SK-N-SH treated with all-trans-retinoic acid at 6 μM for 48 hours (cell line): ENCODE results near the gene B3GNT7.

Source experiments
- ATAC-seq: fragments of 200-7000 bp; cut with Tn5 transposase; 3 replicates; pipeline ENCODE4 v1.9.1; 2020; ENCODE audit warnings: mild to moderate bottlenecking, moderate library complexity
- ARNTL ChIP-seq: fragments of 450-650 bp; formaldehyde crosslinking; IDR thresholded peaks from 2 replicates; pipeline ENCODE4 v1.5.0; 2020; ENCODE audit warnings: low read depth, mild to moderate bottlenecking, moderate library complexity, borderline replicate concordance
- BACH2 ChIP-seq: fragments of 250-450 bp; sonication (Bioruptor Pico); IDR thresholded peaks from 2 replicates; pipeline ENCODE4 v1.9.0; 2021; ENCODE audit warnings: mild to moderate bottlenecking, borderline replicate concordance
- CSDC2 ChIP-seq: fragments of 250-450 bp; sonication (Bioruptor Pico); IDR thresholded peaks from 2 replicates; pipeline ENCODE4 v1.5.0; 2020; ENCODE audit warnings: mild to moderate bottlenecking, moderate library complexity
- GLIS3 ChIP-seq: fragments of 250-450 bp; sonication (Bioruptor Pico); IDR thresholded peaks from 2 replicates; pipeline ENCODE4 v1.5.0; 2020; ENCODE audit warnings: mild to moderate bottlenecking, moderate library complexity
- ISL1 ChIP-seq: fragments of 250-450 bp; sonication (Bioruptor Pico); IDR thresholded peaks from 2 replicates; pipeline ENCODE4 v2.1.2; 2022; ENCODE audit warnings: mild to moderate bottlenecking, moderate library complexity
- OSR1 ChIP-seq: fragments of 250-450 bp; sonication (Bioruptor Pico); IDR thresholded peaks from 2 replicates; pipeline ENCODE4 v1.8.0; 2022; ENCODE audit warnings: moderate library complexity, mild to moderate bottlenecking, inconsistent platforms
- POU6F1 ChIP-seq: fragments of 250-450 bp; sonication (Bioruptor Pico); IDR thresholded peaks from 2 replicates; pipeline ENCODE4 v1.8.0; 2021; ENCODE audit warnings: low read depth, mild to moderate bottlenecking, moderate library complexity, borderline replicate concordance
- RARB ChIP-seq: fragments of 250-450 bp; sonication (Bioruptor Pico); IDR thresholded peaks from 2 replicates; pipeline ENCODE4 v1.8.0; 2021; ENCODE audit warnings: mild to moderate bottlenecking, moderate library complexity
- SNAI2 ChIP-seq: fragments of 250-450 bp; sonication (Bioruptor Pico); IDR thresholded peaks from 2 replicates; pipeline ENCODE4 v1.5.0; 2020; ENCODE audit warnings: mild to moderate bottlenecking, moderate library complexity
- ZC3H10 ChIP-seq: fragments of 250-450 bp; sonication (Bioruptor Pico); IDR thresholded peaks from 2 replicates; pipeline ENCODE4 v1.5.1; 2021; ENCODE audit warnings: mild to moderate bottlenecking, moderate library complexity
- ZFP30 ChIP-seq: fragments of 450-650 bp; formaldehyde crosslinking; IDR thresholded peaks from 2 replicates; pipeline ENCODE4 v1.5.0; 2022; ENCODE audit warnings: mild to moderate bottlenecking, moderate library complexity
- ZNF565 ChIP-seq: fragments of 450-650 bp; formaldehyde crosslinking; conservative IDR thresholded peaks from 2 replicates; pipeline ENCODE4 v1.5.0; 2020; ENCODE audit warnings: low read depth, mild to moderate bottlenecking, moderate library complexity
- ZNF70 ChIP-seq: fragments of 450-650 bp; formaldehyde crosslinking; IDR thresholded peaks from 2 replicates; pipeline ENCODE4 v1.5.0; 2020; ENCODE audit warnings: mild to moderate bottlenecking, moderate library complexity
- ZNF8 ChIP-seq: fragments of 450-650 bp; formaldehyde crosslinking; IDR thresholded peaks from 2 replicates; pipeline ENCODE4 v1.5.0; 2020; ENCODE audit warnings: mild to moderate bottlenecking, moderate library complexity
- TF ChIP-seq, protein P1 (sequence below): fragments of 250-450 bp; sonication (Bioruptor Pico); IDR thresholded peaks from 2 replicates; pipeline ENCODE4 v1.5.1; 2021; ENCODE audit warnings: mild to moderate bottlenecking, moderate library complexity
- TF ChIP-seq, protein P2 (sequence below): fragments of 250-450 bp; sonication (Bioruptor Pico); IDR thresholded peaks from 2 replicates; pipeline ENCODE4 v1.5.1; 2020; ENCODE audit warnings: low read depth, mild to moderate bottlenecking, moderate library complexity
- TF ChIP-seq, protein P3 (sequence below): fragments of 250-450 bp; sonication (Bioruptor Pico); IDR thresholded peaks from 2 replicates; pipeline ENCODE4 v1.8.0; 2020; ENCODE audit warnings: mild to moderate bottlenecking, moderate library complexity, borderline replicate concordance

The B3GNT7 gene

GRCh38 chr2:231385429-231385828 is 10.1 kb upstream of the B3GNT7 start:
- no peak for ATAC-seq
- TF ChIP-seq RARB (CRISPR knock-in tag), result no peak
- TF ChIP-seq, protein P1, sequence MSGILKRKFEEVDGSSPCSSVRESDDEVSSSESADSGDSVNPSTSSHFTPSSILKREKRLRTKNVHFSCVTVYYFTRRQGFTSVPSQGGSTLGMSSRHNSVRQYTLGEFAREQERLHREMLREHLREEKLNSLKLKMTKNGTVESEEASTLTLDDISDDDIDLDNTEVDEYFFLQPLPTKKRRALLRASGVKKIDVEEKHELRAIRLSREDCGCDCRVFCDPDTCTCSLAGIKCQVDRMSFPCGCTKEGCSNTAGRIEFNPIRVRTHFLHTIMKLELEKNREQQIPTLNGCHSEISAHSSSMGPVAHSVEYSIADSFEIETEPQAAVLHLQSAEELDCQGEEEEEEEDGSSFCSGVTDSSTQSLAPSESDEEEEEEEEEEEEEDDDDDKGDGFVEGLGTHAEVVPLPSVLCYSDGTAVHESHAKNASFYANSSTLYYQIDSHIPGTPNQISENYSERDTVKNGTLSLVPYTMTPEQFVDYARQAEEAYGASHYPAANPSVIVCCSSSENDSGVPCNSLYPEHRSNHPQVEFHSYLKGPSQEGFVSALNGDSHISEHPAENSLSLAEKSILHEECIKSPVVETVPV (CRISPR knock-in tag), result no peak
- TF ChIP-seq SNAI2 (CRISPR knock-in tag), result no peak
- TF ChIP-seq ISL1 (CRISPR knock-in tag), result no peak
- no peak for TF ChIP-seq CSDC2 (CRISPR knock-in tag)
- TF ChIP-seq POU6F1 (CRISPR knock-in tag), result no peak
- TF ChIP-seq BACH2, result no peak
- TF ChIP-seq, protein P2, sequence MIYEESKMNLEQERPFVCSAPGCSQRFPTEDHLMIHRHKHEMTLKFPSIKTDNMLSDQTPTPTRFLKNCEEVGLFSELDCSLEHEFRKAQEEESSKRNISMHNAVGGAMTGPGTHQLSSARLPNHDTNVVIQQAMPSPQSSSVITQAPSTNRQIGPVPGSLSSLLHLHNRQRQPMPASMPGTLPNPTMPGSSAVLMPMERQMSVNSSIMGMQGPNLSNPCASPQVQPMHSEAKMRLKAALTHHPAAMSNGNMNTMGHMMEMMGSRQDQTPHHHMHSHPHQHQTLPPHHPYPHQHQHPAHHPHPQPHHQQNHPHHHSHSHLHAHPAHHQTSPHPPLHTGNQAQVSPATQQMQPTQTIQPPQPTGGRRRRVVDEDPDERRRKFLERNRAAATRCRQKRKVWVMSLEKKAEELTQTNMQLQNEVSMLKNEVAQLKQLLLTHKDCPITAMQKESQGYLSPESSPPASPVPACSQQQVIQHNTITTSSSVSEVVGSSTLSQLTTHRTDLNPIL (CRISPR knock-in tag), result no peak
- no peak for TF ChIP-seq OSR1 (CRISPR knock-in tag)
- TF ChIP-seq ARNTL, result no peak
- TF ChIP-seq, protein P3, sequence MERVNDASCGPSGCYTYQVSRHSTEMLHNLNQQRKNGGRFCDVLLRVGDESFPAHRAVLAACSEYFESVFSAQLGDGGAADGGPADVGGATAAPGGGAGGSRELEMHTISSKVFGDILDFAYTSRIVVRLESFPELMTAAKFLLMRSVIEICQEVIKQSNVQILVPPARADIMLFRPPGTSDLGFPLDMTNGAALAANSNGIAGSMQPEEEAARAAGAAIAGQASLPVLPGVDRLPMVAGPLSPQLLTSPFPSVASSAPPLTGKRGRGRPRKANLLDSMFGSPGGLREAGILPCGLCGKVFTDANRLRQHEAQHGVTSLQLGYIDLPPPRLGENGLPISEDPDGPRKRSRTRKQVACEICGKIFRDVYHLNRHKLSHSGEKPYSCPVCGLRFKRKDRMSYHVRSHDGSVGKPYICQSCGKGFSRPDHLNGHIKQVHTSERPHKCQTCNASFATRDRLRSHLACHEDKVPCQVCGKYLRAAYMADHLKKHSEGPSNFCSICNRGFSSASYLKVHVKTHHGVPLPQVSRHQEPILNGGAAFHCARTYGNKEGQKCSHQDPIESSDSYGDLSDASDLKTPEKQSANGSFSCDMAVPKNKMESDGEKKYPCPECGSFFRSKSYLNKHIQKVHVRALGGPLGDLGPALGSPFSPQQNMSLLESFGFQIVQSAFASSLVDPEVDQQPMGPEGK (CRISPR knock-in tag), result no peak
- TF ChIP-seq ZNF70, result no peak
- no peak for TF ChIP-seq ZC3H10 (CRISPR knock-in tag)

DNA sequence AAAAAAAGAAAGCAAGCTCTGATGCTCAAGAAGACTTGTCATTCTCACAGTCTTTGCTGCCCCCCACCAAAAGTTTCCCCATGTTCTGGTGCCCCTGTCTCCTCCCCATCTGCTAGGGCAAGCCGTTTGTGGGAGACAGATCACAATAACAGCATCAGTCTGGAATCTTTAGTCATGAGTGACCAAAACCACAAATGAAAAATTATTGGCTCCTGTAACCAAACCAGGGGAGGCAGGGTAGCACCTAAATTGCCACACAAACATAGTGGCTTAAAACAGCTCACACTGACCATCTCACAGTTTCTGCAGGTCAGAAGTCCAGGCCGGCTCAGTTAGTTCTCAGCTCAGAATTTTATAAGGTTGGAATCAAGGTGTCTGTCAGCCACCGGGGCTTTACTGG is 9.1 kb upstream of the B3GNT7 start:
- no peak for TF ChIP-seq ZNF565 (CRISPR knock-in tag)
- TF ChIP-seq ARNTL, result no peak
- TF ChIP-seq GLIS3, result no peak
- TF ChIP-seq ZFP30 (CRISPR knock-in tag), result no peak
- TF ChIP-seq, protein P2 (CRISPR knock-in tag), result no peak
- TF ChIP-seq, protein P1 (CRISPR knock-in tag), result no peak
- TF ChIP-seq BACH2, result no peak
- no peak for TF ChIP-seq ZNF8 (CRISPR knock-in tag)
- no peak for TF ChIP-seq CSDC2 (CRISPR knock-in tag)
- TF ChIP-seq ZC3H10 (CRISPR knock-in tag), result no peak
- TF ChIP-seq, protein P3 (CRISPR knock-in tag), result no peak
- no peak for TF ChIP-seq OSR1 (CRISPR knock-in tag)
- 0 out of 3 replicates have a peak, but pooled peaks have one; percentile 18 for ATAC-seq
